Type B pancreatic cell (in vitro differentiated cells): Measurements from ENCODE around the gene HCFC1R1. TPM values are rescaled to one million over a fixed set of nuclear protein-coding genes. Genes with fewer than 3 reads are reported as not detected.

Experiments
- DNase-seq: peaks from one replicate; pipeline ENCODE4 v3.0.0; 2021; ENCODE audit warnings: mixed read lengths; ENCODE audit not compliant: unreplicated experiment; ENCODE audit errors: extremely low spot score
- H3K27ac Mint-ChIP-seq: 2 replicates; pipeline ENCODE4 v1.8.0; 2021; ENCODE audit warnings: mild to moderate bottlenecking, mixed read lengths
- H3K27me3 Mint-ChIP-seq: 2 replicates; pipeline ENCODE4 v1.8.0; 2021; ENCODE audit warnings: mixed read lengths
- H3K36me3 Mint-ChIP-seq: 2 replicates; pipeline ENCODE4 v1.8.0; 2021; ENCODE audit warnings: mixed read lengths
- H3K4me1 Mint-ChIP-seq: one replicate; pipeline ENCODE4 v1.8.0; 2021; ENCODE audit warnings: mixed read lengths; ENCODE audit not compliant: unreplicated experiment
- H3K4me3 Mint-ChIP-seq: 2 replicates; pipeline ENCODE4 v1.8.0; 2021; ENCODE audit warnings: mild to moderate bottlenecking, mixed read lengths
- H3K9me3 Mint-ChIP-seq: 2 replicates; pipeline ENCODE4 v1.8.0; 2021; ENCODE audit warnings: mixed read lengths
- CTCF ChIP-seq: fragments of 200-600 bp; sonication (generic); conservative IDR thresholded peaks from 2 replicates; pipeline ENCODE4 v1.5.0; 2021; ENCODE audit warnings: antibody characterized with exemption, mild to moderate bottlenecking
- total RNA-seq: library from RNA; stranded (reverse); gene quantifications from 2 replicates; pipeline ENCODE4 v1.2.1, GENCODE V29; 2021; ENCODE audit warnings: low replicate concordance

Gene HCFC1R1
- total RNA-seq, 1 donor from 2014 or later: 34.8 TPM

GRCh38 chr16:3022208-3022683, 1.5 kb downstream of the HCFC1R1 start:
- peak overlapping the region; percentile 98 for H3K27ac Mint-ChIP-seq
- H3K4me1 Mint-ChIP-seq: peaks cover 36% of the 10 kb centered on the region
- no peak for TF ChIP-seq CTCF
- peak overlapping the region; percentile 94 for H3K4me3 Mint-ChIP-seq
- H3K27me3 Mint-ChIP-seq: peaks cover 13% of the 10 kb centered on the region
- H3K36me3 Mint-ChIP-seq: peaks cover 5% of the 10 kb centered on the region
- no peaks in the 10 kb centered on the region for H3K9me3 Mint-ChIP-seq
- DNase-seq: no peak

- Mint-ChIP-seq H3K4me3 (peak overlapping the region; percentile 94), H3K27ac (peak overlapping the region; percentile 98), H3K27me3 (peaks cover 18% of the 10 kb centered on the region), H3K4me1 (peaks cover 36% of the 10 kb centered on the region), H3K36me3 (peaks cover 5% of the 10 kb centered on the region), H3K9me3 (no peaks in the 10 kb centered on the region)
- TF ChIP-seq CTCF: peak; percentile 54
- peak; percentile 84 for DNase-seq
Measured at GRCh38 chr16:3021449-3022207, 2.1 kb downstream of the HCFC1R1 start.

GRCh38 chr16:3020604-3021448, 2.9 kb downstream of the HCFC1R1 start:
- peak overlapping the region; percentile 98 for H3K27ac Mint-ChIP-seq
- TF ChIP-seq CTCF: no peak
- DNase-seq: no peak
- peaks cover 23% of the 10 kb centered on the region for H3K27me3 Mint-ChIP-seq
- peaks cover 36% of the 10 kb centered on the region for H3K4me1 Mint-ChIP-seq
- peaks cover 5% of the 10 kb centered on the region for H3K36me3 Mint-ChIP-seq
- no peaks in the 10 kb centered on the region for H3K9me3 Mint-ChIP-seq
- H3K4me3 Mint-ChIP-seq: peak overlapping the region; percentile 94

GRCh38 chr16:3020247-3020603, 3.5 kb downstream of the HCFC1R1 start, which contains the start of gene TNFRSF12A:
Gene TNFRSF12A, plus strand, starts transcription at chr16:3020368. Its CDS starts 30 bp downstream, at chr16:3020398.
- Mint-ChIP-seq H3K4me3 (peak within 1 kb of the TSS; percentile 94), H3K27me3 (peaks cover 26% of the 10 kb centered on the region), H3K9me3 (no peaks in the 10 kb centered on the region), H3K36me3 (peaks cover 5% of the 10 kb centered on the region), H3K27ac (peak within 1 kb of the TSS; percentile 98), H3K4me1 (peaks cover 36% of the 10 kb centered on the region)
- no peak for DNase-seq
- peak; percentile 30 for TF ChIP-seq CTCF

GRCh38 chr16:3019594-3020246, 4.0 kb downstream of the HCFC1R1 start:
- no peak for DNase-seq
- peaks cover 40% of the 10 kb centered on the region for H3K4me1 Mint-ChIP-seq
- H3K27ac Mint-ChIP-seq: peak overlapping the region; percentile 94
- TF ChIP-seq CTCF: no peak
- peaks cover 5% of the 10 kb centered on the region for H3K36me3 Mint-ChIP-seq
- H3K4me3 Mint-ChIP-seq: peak overlapping the region; percentile 94
- no peaks in the 10 kb centered on the region for H3K9me3 Mint-ChIP-seq
- peaks cover 31% of the 10 kb centered on the region for H3K27me3 Mint-ChIP-seq
